Activated naive CD8-positive, alpha-beta T cell treated with anti-CD3 and anti-CD28 coated beads, Interleukin-2, amount 50 U/mL, for 24 hours (primary cell): ENCODE data around the gene CLCN1.

Experiments used
- ATAC-seq: fragments of 150-1000 bp; cut with Tn5 transposase; one replicate; pipeline ENCODE4 v1.10.0; 2021
- DNase-seq: peaks from one replicate; pipeline ENCODE4 v3.0.0; 2021
- H3K27ac Mint-ChIP-seq: one replicate; pipeline ENCODE4 v1.8.0; 2021; ENCODE audit warnings: mild to moderate bottlenecking, mixed read lengths
- H3K27me3 Mint-ChIP-seq: one replicate; pipeline ENCODE4 v1.8.0; 2021; ENCODE audit warnings: mixed read lengths
- H3K36me3 Mint-ChIP-seq: one replicate; pipeline ENCODE4 v1.8.0; 2021; ENCODE audit warnings: low read depth, mixed read lengths
- H3K4me1 Mint-ChIP-seq: one replicate; pipeline ENCODE4 v1.8.0; 2021; ENCODE audit warnings: mixed read lengths
- H3K4me3 Mint-ChIP-seq: one replicate; pipeline ENCODE4 v1.8.0; 2021; ENCODE audit warnings: mild to moderate bottlenecking, moderate library complexity, mixed read lengths
- H3K9me3 Mint-ChIP-seq: one replicate; pipeline ENCODE4 v1.8.0; 2021; ENCODE audit warnings: mixed read lengths

CLCN1 gene

GRCh38 chr7:143376396-143376795 lies 60.5 kb downstream of the CLCN1 start:
- DNase-seq (no peak), ATAC-seq (no peak)
- H3K4me1 Mint-ChIP-seq, result peaks cover 77% of the 10 kb centered on the region
- no peaks in the 10 kb centered on the region for H3K36me3 Mint-ChIP-seq
- no peaks in the 10 kb centered on the region for H3K9me3 Mint-ChIP-seq
- no peak overlapping the region for H3K4me3 Mint-ChIP-seq
- peak overlapping the region; percentile 92 for H3K27ac Mint-ChIP-seq
- no peaks in the 10 kb centered on the region for H3K27me3 Mint-ChIP-seq

DNA sequence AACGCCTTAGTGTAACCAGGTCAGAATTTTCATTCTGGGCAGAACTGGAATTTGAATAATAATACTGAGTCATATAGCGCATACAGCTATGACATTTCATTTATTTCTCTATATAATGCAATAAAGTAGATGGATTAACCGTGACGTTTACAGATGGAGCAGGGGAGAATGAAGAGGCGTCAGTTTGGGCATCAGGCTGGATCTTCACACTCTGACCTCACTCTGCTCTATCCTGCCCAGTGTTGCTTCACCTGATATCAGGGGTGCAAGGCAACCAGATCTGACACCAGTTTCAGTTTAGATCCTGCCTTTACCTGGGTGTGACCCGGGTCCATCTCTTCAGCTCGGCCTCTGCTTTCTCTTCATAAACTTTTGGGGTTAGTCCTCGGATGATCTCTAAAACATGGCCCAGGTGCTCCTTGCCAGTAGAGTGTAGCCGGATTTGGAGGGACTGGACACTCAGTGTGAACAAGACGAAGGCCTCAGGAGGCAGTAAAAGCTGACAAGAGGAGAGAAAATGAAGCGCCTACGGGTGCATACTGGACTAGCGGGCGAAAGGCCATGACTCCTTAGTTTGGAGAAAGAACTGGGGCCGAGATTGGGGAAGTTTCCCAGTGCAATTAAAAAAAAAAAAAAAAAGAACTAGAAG lies 63.8 kb downstream of the CLCN1 start:
- Mint-ChIP-seq H3K27ac (peak overlapping the region; percentile 89), H3K4me3 (peak overlapping the region; percentile 86), H3K9me3 (no peaks in the 10 kb centered on the region), H3K36me3 (peaks cover 2% of the 10 kb centered on the region), H3K27me3 (no peaks in the 10 kb centered on the region), H3K4me1 (peaks cover 58% of the 10 kb centered on the region)
- no peak for DNase-seq
- no peak for ATAC-seq

DNA sequence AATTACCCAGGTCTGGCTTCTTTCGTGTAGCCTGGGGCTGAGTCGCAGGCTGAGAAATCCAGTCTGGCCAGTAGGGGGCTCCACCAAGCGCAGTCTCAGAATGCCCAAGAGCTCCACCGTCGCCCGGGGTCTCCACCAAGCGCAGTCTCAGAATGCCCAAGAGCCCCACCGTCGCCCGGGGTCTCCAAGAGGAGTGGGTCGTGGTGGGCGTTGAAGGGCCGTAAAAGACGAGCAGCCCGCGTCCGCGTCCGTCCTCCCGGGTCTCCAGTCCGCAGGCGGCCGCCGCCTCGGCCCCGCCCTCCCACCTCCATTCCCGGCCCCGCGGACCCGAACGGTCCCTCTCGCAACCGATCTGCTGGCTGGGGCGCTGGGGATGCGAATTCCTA lies 64.3 kb downstream of the CLCN1 start:
- peaks cover 52% of the 10 kb centered on the region for H3K4me1 Mint-ChIP-seq
- no peaks in the 10 kb centered on the region for H3K27me3 Mint-ChIP-seq
- DNase-seq (peak; percentile 90), ATAC-seq (peak; percentile 53)
- no peaks in the 10 kb centered on the region for H3K9me3 Mint-ChIP-seq
- peak overlapping the region; percentile 89 for H3K27ac Mint-ChIP-seq
- peaks cover 2% of the 10 kb centered on the region for H3K36me3 Mint-ChIP-seq
- H3K4me3 Mint-ChIP-seq, result peak overlapping the region; percentile 86

GRCh38 chr7:143380646-143381426 lies 64.9 kb downstream of the CLCN1 start, which contains the start of gene ZYX:
Gene ZYX (plus strand): TSS chr7:143381345. CDS start chr7:143381572, 227 bp downstream.
- Mint-ChIP-seq H3K4me3 (peak within 1 kb of the TSS; percentile 86), H3K9me3 (no peaks in the 10 kb centered on the region), H3K27ac (peak within 1 kb of the TSS; percentile 89), H3K4me1 (peaks cover 47% of the 10 kb centered on the region), H3K36me3 (peaks cover 2% of the 10 kb centered on the region), H3K27me3 (no peaks in the 10 kb centered on the region)
- peak; percentile 88 for DNase-seq
- peak; percentile 81 for ATAC-seq

DNA sequence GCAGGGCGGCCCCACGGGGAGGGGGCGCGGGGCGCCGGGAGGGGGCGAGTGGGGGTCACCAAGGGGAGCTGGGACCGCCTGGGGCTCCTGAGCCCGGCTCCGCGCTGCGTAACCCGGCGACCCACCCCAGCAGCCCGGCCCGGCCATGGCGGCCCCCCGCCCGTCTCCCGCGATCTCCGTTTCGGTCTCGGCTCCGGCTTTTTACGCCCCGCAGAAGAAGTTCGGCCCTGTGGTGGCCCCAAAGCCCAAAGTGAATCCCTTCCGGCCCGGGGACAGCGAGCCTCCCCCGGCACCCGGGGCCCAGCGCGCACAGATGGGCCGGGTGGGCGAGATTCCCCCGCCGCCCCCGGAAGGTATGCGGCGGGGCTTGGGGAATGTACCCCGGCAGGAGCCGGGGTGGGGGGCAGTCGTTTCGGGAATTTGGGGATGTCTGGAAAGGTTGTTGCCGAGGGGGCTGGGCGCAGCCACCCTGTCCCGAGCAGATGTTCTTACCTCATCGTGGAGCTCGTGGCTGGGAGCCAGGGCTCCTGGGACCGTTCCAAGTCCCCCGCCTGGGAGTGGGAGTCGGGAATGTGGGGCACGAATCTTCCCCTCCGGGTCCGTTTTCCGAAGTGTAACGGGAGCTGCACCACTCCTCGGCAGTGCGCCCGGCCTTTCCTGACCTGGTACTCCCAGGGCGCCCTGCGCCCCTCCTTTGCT lies 65.7 kb downstream of the CLCN1 start:
- DNase-seq (no peak), ATAC-seq (peak; percentile 1)
- H3K9me3 Mint-ChIP-seq, result no peaks in the 10 kb centered on the region
- peak overlapping the region; percentile 74 for H3K4me3 Mint-ChIP-seq
- peak overlapping the region; percentile 29 for H3K27ac Mint-ChIP-seq
- H3K4me1 Mint-ChIP-seq, result peaks cover 39% of the 10 kb centered on the region
- H3K36me3 Mint-ChIP-seq, result peaks cover 2% of the 10 kb centered on the region
- H3K27me3 Mint-ChIP-seq, result no peaks in the 10 kb centered on the region

GRCh38 chr7:143382126-143382790 lies 66.3 kb downstream of the CLCN1 start:
- no peak for DNase-seq
- peaks cover 2% of the 10 kb centered on the region for H3K36me3 Mint-ChIP-seq
- H3K9me3 Mint-ChIP-seq, result no peaks in the 10 kb centered on the region
- peak overlapping the region; percentile 74 for H3K4me3 Mint-ChIP-seq
- peak overlapping the region; percentile 29 for H3K27ac Mint-ChIP-seq
- peaks cover 34% of the 10 kb centered on the region for H3K4me1 Mint-ChIP-seq
- no peaks in the 10 kb centered on the region for H3K27me3 Mint-ChIP-seq
- ATAC-seq, result no peak

GRCh38 chr7:143382791-143383641 lies 67.1 kb downstream of the CLCN1 start:
- Mint-ChIP-seq H3K4me3 (peak overlapping the region; percentile 74), H3K27me3 (no peaks in the 10 kb centered on the region), H3K27ac (no peak overlapping the region), H3K36me3 (peaks cover 2% of the 10 kb centered on the region), H3K9me3 (no peaks in the 10 kb centered on the region), H3K4me1 (peaks cover 30% of the 10 kb centered on the region)
- no peak for DNase-seq
- ATAC-seq, result no peak

GRCh38 chr7:143383642-143383957 lies 67.7 kb downstream of the CLCN1 start:
- H3K27ac Mint-ChIP-seq, result no peak overlapping the region
- peak overlapping the region; percentile 74 for H3K4me3 Mint-ChIP-seq
- H3K9me3 Mint-ChIP-seq, result no peaks in the 10 kb centered on the region
- H3K27me3 Mint-ChIP-seq, result no peaks in the 10 kb centered on the region
- H3K4me1 Mint-ChIP-seq, result peaks cover 24% of the 10 kb centered on the region
- DNase-seq (no peak), ATAC-seq (no peak)
- H3K36me3 Mint-ChIP-seq, result peaks cover 2% of the 10 kb centered on the region

GRCh38 chr7:143384148-143384547 lies 68.2 kb downstream of the CLCN1 start:
- Mint-ChIP-seq H3K36me3 (peaks cover 2% of the 10 kb centered on the region), H3K27ac (no peak overlapping the region), H3K9me3 (no peaks in the 10 kb centered on the region), H3K27me3 (no peaks in the 10 kb centered on the region), H3K4me3 (no peak overlapping the region), H3K4me1 (peaks cover 21% of the 10 kb centered on the region)
- ATAC-seq, result no peak
- DNase-seq, result no peak

- peaks cover 21% of the 10 kb centered on the region for H3K4me1 Mint-ChIP-seq
- no peaks in the 10 kb centered on the region for H3K9me3 Mint-ChIP-seq
- DNase-seq (no peak), ATAC-seq (no peak)
- H3K27me3 Mint-ChIP-seq, result no peaks in the 10 kb centered on the region
- H3K36me3 Mint-ChIP-seq, result peaks cover 6% of the 10 kb centered on the region
- H3K27ac Mint-ChIP-seq, result no peak overlapping the region
- no peak overlapping the region for H3K4me3 Mint-ChIP-seq
Measured at GRCh38 chr7:143384661-143385631, 69.0 kb downstream of the CLCN1 start.

DNA sequence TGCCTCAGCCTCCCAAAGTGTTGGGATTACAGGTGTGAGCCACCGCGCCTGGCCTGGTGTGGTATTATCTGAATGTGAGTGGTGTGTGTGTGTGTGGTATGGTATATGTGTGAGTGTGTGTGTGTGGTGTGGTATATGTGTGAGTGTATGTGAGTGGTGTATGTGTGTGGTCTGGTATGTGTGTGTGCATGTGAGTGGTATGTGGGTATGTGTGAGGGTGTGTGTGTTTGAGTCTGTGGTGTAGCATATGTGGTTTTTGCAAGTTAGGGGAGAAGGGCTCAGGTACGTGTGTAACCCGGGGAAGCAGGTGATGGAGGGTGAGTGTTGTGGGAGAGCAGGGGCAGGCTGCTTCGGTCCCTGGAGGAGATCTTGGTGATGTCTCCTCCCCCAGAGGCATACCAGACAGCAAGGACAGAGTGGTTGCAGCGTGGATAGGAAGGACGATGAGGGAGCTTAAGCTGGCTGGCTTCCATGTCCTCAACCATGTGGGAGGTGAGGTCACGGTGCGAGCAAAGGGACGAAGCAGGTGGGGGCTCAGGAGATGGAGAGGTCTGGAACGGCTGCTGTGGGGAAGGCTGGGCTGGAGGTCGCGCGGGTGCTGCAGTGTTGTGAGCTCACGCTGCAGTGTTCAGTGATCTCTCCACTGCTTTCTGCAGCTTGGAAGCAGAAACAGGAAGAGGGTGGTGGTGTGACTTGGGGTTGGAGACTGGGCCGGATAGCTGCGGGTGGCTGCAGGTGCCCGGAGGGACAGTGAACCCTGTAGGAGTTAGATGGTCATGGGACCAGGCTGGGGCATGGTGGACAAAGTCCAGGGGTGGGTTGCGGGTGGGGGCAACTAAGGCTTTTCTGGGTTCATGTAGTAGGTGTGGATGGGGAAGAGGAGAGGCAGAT lies 70.2 kb downstream of the CLCN1 start:
- peak; percentile 8 for ATAC-seq
- Mint-ChIP-seq H3K9me3 (no peaks in the 10 kb centered on the region), H3K36me3 (peaks cover 14% of the 10 kb centered on the region), H3K4me1 (peaks cover 22% of the 10 kb centered on the region), H3K27ac (no peak overlapping the region), H3K27me3 (no peaks in the 10 kb centered on the region), H3K4me3 (no peak overlapping the region)
- DNase-seq, result no peak
